GM21529 (cell line): ENCODE measurements around the gene CRACDL.

Experiments used
- ATAC-seq: cut with Tn5 transposase; IDR thresholded peaks from one replicate; pipeline ENCODE4 v1.9.1; 2021; ENCODE audit not compliant: unreplicated experiment

Gene CRACDL

DNA sequence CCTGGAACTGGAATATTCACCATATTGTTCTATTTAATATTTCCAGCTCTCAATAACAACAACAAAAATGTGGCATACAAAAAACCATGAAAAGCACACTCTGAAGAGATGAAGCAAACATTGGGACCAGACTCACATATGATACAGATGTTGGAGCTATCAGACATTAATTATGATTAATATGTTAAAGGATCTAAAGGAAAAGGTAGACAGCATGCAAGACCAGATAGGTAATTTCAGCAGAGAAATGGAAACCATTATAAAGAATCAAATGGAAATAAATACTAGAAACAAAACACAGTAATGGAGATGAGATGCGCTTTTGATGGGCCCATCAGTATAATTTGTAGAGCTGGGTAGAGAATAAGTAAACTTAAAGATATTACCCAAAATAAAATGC, 154.2 kb downstream of the CRACDL start:
- no peak for ATAC-seq

DNA sequence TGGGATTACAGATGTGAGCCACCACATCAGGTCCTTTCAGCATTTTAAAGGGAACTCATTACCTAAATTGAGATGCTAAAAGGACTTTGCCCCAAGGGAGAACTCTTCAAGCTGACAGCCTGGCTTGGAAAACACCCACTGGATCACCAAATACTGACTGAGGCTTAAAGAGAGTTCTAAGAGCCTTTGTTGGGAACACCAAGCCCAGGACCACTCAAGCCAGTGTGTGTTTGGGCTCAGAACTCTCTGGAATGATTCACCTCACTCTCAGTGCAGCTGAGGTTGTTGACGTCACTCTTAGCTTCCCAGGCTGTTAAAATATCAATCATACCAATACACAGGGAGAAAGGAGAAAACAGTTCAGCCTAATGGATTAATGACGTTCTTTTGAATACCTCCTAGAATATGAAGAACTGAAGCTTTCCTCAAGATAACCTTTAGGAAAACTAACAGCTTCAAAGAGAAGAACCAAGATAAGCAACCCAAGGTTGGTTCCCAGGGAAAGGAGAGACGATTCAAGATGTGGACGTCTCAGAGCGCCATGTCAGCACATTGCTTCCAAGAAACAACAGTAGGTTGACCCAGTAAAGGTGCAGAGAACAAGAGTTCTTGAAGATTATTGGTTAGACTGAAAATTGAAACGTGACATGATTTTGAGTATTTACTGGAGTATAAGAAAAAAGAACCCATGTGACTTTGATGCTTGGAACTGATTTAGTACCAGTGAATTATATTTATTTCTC, 157.1 kb downstream of the CRACDL start:
- ATAC-seq, result no peak

DNA sequence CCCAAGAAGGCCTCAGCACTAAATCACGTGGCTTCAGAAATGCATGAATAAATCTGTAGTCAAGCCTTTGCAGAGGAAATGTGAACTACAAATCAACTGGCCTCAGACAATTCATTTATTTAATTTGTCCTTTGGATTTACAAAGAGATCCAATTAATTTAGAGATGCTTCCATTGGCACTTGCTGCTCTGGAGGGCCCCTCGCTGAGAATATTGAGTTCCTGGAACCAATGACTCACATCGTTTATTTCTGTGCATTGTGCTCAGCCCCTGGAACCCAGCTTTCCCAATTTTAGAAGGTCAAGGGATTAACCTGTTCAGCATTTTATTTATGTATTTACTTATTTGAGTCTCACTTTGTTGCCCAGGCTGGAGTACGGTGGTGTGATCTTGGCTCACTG, 157.9 kb downstream of the CRACDL start:
- no peak for ATAC-seq

DNA sequence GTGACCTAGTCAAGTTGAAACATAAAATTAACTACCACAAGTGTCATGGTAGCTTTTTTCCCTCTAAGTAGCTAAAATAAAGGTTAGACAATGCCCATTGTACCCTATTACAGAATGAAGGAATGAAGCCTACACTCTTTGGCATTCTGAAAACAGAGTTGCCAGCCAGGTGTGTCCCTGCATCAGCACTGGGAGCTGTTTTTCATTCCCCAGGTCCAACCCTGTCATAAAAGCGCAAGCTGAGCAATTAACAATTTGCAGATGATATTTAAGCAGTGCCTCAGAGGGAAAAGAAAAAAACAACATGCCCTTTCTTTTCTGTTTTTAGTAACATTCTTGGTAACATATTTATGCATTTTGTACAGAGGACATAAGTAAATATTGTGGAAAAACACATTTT, 158.3 kb downstream of the CRACDL start:
- ATAC-seq, result no peak

DNA sequence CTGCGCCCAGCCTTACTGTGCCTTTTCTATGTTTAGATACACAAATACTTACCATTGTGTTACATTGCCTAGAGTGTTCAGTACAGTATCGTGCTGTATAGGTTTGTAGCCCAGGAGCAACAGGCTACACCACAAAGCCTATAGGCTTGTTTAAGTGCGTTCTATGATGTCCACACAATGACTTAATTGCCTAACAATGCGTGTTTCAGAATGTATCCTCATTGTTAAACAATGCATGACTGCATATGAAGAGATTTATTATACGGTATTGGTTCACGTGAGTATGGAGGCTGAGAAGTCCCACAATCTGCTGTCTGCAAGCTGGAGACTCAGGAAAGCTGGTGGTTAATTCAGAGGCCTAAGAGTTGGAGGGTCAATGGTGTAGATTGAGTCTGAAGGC, 158.9 kb downstream of the CRACDL start:
- no peak for ATAC-seq

DNA sequence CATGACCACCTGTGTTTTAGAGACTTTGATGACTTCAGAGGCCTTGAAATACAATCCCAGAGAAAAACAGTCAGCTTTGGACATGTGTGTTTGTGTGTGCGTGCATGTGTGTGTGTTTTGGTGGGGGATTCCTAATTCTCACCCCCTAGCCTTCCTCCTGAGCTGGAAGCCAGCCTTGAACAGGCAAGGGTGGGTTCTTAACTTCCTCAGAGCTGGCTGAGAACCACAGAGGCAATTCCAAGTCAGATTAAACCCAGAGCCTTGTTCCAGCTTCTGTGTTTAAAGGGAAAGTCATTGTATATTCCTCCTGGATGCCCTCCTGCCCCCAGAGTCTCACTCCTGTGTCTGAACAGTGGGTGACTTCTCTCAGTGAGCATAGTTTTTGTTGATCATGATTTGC, 159.9 kb downstream of the CRACDL start:
- ATAC-seq, result no peak

DNA sequence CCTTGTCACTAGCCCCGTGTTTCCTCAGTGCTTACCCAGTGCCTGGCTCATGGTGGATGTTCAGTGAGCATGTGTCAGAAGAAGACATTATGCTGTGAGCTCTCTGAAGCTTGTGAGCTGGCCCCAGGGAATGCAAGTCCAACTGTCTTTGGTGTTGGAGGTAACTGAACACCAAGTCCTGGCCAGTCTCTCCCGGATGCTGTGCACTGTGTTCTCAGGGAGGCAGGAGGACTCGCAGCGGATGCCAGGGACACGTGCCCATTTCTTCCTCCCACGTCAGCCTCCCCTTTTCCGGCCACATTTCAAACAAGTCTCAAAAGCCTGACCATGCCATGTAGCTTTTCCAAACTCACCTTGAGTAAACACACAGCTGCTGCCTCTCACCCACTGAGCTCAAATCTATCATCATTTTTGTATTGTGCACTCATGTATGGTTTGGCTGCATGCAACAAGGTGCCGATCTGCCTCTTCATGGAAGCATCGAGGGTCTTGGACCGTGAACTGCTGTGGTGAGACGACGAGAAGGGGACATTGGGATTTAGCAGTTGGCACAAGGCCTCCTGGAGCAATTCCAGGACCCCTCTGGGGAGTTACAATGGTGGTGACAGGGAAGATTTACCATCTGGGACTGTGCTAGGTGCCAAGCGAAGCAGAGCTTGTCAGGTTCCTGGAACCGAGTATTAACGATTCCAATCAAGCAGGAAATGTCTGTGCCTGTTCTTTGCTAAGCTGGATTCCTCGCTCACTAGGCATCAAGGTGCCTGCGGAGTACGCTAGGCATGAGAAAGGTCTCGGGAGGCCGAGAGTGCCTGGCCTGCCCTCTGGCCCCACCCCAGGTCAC, 160.7 kb downstream of the CRACDL start:
- no peak for ATAC-seq

DNA sequence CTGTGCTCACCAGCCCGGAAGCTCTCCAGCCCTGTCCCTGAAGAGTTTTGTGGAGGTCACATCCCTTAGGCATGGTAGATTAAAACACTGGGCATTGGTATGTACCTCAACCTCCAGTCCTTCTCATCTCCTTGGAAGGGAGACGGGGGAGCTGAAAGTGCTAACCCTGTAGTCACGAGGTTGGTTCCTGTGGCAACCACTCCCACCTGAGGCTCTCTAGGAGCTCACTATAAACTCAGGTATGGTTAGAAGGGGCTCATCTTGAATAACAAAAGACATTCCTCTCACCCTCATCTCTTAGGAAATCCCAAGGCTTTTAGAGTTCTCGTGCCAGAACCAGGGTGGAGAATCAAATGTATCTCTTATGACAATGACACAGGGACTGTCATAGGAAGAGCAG, 162.1 kb downstream of the CRACDL start:
- no peak for ATAC-seq

DNA sequence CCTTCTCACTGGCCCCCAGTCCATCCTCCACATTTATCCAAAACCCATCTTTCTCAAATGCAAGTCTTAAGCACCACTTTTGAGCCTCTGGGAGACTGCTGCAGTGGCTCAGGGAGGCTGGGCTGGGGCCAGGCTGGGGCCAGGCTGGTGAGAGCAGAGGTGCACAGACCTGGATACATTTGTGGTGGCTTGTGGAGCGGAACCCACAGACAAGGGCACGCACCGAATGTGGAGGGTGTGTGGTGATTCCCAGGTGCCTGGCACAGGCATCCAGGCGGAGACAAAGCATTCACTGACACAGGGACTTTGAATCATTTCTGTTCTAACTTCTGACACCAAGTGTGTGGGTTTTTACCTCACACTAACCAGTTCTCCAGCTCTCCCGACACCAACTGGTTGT, 162.9 kb downstream of the CRACDL start:
- no peak for ATAC-seq

DNA sequence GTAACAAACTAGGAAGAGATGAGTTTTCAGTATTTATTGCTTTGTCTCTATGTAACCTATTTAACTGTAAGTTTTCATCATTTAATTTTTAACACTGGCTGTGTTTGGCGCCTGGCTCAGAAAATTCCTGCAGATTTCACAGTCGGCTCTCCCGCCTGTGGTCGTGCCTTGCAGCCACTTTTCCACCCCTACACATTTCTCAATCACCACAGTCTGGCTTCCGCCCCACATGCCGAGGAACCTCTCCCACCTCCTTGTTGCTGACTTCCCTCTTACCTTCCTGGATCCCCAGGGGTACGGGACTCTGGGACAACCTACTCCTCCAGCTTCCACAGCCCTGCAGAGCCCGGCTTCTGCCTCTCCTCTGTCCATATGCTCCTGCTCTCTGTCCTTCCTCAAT, 163.5 kb downstream of the CRACDL start:
- no peak for ATAC-seq

DNA sequence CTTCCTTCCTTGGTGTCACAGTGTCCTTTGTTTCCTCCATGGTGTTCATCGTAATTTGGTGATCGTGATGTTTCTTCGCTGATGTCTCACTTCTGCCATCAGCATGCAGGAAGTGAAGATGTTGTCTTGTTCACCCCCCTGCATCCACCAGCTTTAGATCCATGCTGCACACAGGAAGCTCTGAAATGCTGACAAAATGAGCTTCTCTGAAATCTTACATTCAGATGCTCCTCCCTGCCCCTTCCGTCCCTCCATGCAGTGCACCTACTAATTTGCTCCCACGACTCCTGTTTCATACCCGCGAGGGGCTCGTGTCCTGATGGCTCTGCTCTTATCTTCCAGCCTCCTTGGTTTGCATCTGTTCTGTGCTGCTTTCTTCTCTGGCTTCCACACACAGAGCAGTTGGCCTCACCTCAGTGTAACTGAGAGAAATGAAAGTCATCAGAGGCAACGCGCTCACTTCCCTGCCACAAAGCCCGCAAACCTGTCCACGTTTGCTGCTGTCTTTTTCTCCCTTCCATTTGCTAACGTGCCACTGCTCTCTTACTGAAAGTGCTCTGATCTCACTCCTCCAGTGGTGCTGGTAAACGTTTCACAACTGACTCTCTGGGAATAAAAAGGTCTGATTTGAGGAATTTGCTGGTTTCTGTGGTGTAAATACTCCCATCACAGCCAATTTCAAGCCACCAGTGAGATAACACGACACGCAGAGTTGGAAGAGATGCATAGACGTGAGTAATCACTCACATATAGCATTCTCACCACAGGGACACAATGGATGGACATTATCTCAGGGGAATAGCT, 164.1 kb downstream of the CRACDL start:
- peak; percentile 65 for ATAC-seq

DNA sequence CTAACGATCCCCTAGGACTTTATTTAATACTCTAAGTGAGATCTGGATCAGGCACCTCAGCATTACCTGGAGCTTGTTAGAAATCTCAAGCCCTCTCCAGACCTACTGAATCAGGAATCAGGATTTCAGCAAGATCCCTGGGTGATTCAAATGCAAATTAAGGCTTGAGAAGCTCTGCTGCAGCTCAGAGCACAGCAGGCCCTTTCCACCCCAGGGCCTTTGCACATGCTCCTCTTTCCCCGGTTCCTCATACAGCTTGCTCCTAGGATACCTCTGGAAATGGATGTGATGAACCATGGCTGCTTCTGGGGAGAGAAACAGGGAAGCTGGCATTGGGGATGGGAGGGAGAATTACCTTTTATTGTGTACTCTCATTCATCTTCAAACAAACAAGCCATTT, 164.8 kb downstream of the CRACDL start:
- no peak for ATAC-seq

DNA sequence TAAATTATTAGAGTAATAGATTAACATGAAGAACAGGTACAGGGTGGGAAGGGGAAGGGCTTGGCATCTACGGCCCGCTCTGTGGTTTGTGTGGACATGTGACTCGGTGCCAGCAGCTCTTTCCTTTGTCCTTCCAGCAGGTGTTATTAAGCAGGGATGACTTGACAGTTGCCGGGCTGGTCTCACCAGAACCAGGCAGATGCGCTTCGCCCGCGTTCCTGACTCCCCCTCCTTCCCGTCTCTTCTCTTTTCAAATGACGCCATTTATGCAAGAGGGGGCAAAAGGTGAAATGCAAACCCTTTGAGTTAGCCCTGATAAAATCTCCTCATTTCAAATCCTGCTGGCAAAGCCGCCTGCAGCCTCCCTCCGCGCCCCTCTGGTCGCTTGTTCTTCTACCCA, 166.2 kb downstream of the CRACDL start:
- ATAC-seq, result no peak

DNA sequence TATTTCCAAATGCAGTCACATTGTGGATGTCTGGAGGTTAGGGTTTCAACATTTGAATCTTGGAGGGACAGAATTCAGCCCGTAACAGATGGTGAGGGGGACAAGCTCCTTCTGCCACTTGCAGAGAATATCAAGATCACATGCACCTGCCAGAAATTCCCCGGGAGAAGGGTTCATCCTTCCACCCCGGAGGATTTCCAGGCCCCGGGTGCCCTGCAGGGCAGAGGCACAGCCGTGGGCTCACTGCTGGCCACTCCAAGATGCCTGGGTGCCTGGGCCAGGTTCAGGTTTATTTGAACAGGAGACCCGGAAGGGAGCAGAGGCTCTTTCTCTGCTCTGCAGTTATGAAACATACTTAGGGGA, 166.9 kb downstream of the CRACDL start:
- no peak for ATAC-seq

DNA sequence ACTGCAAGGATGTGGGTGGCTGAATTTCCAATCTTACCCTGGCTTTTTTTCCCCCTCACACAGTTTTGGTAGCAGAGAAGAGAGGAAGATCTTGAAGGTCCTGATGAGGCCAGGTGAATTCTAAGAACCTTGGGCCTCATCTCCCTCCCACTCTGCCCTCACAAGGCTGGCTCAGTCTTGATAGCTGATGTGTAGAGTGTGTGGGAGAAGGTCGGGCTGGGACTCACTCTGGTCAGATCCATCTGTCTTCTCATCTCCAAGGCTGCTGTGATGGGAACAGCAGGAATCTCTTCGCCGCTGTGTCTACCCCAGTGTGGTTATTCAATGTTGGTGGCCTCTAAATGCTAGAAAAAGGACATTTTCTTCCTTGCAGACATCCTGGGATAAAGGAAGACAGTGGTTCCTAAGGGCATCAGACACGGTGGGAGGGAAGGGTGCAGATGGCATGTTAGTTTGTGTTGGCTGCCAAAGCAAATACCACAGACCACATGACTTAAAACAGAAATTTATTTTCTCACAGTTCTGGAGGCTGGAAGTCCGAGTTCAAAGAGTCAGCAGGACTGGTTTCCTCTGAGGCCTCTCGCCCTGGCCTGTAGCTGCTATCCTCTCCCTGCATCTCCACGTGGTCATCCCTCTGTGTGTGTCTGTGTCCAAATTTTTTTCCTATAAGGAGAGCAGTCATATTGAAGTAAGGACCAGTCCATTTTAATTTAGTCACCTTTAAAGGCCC, 167.5 kb downstream of the CRACDL start:
- no peak for ATAC-seq

DNA sequence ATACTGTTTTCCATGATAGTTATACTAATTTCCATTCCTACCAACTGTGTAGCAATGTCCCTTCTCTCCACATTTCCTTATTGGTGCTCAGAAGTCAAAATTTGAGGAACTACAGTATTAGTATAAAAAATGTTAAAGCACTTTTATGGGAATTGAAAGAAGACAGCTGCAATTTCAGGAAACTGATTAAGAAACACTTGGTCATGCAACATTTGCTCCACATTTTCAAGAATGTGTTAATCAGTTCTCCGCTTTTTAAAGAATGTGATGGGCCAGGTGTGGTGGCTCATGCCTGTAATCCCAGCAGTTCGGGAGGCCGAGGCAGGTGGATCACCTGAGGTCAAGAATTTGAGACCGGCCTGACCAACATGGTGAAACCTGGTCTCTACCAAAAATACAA, 171.5 kb downstream of the CRACDL start:
- ATAC-seq, result no peak

DNA sequence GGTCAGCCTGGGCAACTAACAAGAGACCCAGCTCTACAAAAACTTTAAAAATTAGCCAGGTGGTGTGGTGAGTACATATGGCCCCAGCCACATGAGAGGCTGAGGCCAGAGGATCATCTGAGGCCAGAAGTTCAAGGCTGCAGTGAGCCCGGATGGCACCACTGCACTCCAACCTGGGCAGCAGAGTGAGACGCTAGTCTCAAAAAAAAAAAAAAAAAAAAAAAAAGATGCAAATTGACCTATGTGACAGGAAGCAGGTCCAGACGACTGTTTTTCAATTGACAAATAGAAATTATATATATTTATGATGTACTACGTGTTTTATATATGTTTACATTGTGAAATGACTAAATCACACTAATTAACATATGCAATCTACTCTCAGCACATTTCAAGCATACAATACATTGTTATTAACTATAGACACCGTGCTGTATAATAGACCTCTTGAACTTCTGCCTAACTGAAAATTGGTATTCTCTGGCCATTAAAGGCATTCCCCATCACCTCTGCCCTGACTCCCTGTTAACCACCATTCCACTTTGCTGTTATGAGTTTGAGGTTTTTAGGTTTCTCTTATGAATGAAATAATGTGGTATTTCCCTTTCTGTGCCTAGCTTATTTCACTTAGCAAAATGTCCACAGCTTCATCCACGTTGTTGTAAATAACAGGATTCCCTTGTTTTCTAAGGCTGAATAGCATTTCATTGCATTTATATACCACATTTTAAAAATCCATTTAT, 172.6 kb downstream of the CRACDL start:
- no peak for ATAC-seq

DNA sequence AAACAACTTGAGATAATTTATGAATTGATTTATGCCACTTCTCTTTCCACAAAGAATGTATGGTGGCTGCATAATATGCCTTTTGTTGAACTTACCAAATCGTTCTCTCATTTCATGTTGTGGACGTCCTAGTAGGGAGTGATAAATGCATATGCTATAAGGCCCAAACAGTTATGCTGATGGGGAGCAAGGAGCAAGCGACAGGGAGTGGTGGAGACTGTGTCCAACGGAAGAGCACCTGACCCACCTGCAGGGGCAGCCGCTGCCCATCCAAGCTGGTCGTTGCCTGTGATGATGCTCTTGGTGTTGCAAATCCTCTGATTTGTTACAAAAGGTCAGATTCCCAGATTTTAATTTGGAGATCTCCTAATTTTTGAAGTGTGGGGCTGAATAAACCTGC, 174.1 kb downstream of the CRACDL start:
- ATAC-seq, result no peak

DNA sequence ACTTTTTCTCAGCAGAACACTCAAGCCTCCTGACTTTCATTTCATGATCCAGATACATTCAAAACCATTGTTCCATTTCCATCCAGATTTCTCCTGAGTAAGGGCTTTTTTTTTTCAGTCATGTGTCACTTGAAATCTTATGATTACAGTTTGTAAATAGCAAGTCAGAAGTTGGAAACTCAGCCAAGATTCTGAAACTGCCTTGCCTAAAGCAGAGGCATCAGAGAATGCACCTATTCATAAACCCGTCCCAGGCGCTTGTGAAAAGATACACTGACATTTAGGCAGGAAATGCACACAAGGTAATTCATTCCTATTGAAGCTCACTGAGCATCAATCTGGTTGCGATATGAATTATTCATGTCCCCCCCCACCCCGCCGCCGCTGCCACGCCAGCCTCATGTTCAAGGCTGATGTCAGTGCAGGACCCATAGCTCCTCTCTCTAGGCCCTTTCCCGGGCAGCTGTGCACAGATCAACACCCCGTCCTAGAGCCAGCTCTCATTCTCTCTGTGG, 174.7 kb downstream of the CRACDL start:
- ATAC-seq, result no peak
